ELR (cell line): ENCODE results near the gene HEATR9.

Experiments
- DNase-seq: peaks from one replicate; pipeline ENCODE4 v3.0.0-alpha.2; 2015; ENCODE audit warnings: low read depth

Gene HEATR9

DNA sequence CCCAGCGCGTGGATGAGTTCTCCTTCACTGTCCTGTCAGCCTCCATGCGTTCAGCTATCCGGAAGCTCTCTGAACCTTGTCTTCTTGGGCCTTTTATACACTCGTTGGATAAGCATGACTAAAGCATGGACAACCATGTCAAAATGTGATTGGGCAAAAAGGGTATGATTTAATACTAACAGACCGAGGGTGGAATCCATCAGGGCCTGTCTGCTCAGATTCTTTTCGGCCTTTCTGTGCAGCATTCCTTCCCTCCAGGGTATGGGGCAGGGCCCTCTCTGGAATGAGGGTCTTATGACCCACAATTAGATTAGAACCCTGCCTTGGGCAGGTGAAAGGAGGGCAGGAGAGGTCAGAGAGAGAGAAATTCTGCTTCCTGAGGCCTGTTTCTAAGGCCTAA, 25.5 kb upstream of the HEATR9 start:
- no peak for DNase-seq

GRCh38 chr17:35893751-35894150, 25.1 kb upstream of the HEATR9 start:
- DNase-seq: no peak

GRCh38 chr17:35892091-35893035, 23.7 kb upstream of the HEATR9 start:
- peak; percentile 31 for DNase-seq

- DNase-seq: no peak
Measured at GRCh38 chr17:35891269-35891668, 22.6 kb upstream of the HEATR9 start.

GRCh38 chr17:35890774-35891155, 22.1 kb upstream of the HEATR9 start:
- DNase-seq: no peak

DNA sequence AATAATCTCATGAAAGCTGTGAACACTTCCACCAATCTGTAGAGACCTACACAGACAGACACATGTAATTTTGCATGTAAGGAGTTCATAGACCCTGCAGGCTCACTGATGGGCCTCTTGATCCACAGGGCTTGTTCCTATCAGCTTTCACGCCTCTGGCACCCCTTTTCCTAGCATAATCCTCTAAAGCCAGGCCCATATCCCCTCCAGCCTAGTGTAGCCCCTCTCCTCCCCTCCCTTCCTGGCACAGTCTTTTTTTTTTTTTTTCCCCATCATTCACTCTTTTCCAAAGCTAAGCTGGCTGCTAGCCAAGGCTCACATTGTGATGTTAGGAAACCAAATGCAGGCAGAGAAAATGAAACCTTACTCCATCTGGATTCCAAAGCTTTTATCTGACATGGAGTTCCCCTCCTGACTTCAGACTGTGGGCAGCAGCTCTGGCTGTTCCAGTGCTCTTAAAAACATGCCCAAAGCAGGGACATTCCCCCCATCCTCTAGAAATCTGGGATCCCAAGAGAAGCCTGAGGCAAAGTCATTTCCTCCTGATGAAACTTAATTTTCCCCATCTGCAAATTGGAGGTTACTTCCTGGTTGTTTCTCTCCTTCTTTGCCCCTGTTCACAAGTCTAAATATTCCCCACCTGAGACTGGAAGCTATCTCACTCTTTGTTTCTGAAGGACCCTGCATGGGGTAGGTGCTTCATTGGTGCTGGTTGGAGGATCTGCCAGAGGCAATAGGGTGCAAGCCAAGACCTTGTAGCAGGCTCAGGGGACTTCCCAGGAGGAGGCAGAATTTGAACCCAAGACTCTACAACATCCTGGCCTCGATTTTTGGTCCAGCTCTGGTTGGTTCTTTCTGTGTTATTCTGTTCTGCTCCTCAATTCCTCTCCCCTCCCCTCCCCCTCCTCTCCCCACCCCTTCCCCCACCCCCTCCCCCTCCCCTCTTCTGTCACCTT, 21.4 kb upstream of the HEATR9 start:
- DNase-seq: peak; percentile 42

DNA sequence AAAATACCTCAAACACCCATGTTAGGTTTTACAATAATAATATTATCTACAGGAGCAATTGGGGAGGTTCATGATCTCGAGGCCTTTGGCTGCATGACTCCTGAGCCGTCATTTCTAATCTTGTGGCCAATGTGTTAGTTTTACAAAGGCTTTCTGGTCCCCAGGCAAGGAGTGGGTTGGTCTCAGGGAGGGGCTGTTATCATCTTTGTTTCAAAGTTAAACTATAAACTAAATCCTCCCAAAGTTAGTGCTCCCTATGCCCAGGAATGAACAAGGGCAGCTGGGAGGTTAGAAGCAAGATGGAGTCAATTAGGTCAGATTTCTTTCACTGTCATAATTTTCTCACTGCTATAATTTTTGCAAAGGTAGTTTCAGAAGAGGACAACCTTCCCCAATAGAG, 20.6 kb upstream of the HEATR9 start:
- no peak for DNase-seq

GRCh38 chr17:35879773-35880654, 11.3 kb upstream of the HEATR9 start, which contains the start of gene CCL5:
TSS of gene CCL5 (minus strand) at chr17:35880360.
- peak; percentile 48 for DNase-seq

- DNase-seq: no peak
Measured at GRCh38 chr17:35878361-35878760, 9.7 kb upstream of the HEATR9 start.

DNA sequence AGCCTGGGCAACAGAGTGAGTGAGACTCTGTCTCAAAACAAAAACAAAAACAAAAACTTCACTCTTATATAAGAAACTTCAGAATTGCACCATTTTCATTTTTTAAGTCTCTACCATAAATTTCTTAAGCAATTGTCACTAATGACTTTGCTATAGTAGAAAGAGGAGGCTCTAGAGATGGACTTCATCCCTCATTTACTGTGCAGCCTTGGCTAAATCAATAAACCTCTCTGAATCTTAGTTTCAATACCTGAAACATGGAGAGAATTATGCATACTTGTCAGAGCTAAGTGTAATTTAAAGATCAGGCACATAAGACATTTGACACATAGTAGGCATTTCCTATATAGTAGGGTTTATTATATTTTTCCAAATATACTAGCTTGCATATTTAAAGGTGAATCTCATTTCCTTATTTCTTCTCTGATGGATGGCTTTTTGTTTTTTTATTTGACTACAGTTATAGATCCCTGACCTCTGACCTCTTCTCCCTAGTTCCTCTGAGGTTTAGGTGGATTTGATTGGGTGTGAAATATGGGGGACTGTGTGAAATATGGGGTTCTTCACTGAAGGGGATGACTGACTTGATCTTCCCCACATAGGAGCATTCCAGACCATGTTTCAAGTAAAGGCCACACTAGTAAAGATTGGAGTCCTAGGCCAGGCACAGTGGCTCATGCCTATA, 8.8 kb upstream of the HEATR9 start:
- no peak for DNase-seq

DNA sequence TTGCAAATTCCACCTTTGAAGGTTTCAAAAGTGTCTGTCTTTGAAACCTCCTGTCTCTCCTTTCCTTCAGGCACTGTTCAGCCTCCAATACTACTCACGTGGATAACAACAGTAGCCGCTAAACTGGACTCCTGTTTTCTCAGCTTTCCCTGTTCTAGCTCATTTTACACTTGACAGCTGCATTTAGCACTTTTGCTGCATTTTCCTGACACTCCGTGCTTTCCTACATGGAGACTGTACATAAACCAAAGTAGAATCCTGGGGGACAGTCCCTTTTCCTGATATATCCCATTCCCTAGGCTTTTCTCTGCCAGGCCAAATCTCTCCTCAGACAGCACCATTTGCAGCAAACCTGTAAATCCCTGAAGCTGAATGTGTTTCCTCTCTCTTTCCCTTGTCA, 7.8 kb upstream of the HEATR9 start:
- no peak for DNase-seq

DNA sequence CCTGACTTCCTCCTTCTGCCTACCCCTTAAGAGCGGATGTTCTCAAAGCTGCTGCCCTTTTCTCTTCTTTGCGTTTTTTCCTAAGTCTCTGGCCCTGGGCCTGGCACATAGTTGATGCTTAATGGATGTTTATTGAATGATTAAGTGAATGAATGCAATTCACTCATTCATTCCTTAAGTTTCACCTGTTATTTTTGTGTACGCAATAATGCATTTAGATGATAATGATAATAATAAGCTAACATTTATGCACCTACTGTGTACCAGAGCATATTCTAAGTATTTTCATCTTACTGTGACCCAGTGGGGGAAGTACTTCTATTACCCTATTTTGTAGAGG, 7.1 kb upstream of the HEATR9 start:
- no peak for DNase-seq

DNA sequence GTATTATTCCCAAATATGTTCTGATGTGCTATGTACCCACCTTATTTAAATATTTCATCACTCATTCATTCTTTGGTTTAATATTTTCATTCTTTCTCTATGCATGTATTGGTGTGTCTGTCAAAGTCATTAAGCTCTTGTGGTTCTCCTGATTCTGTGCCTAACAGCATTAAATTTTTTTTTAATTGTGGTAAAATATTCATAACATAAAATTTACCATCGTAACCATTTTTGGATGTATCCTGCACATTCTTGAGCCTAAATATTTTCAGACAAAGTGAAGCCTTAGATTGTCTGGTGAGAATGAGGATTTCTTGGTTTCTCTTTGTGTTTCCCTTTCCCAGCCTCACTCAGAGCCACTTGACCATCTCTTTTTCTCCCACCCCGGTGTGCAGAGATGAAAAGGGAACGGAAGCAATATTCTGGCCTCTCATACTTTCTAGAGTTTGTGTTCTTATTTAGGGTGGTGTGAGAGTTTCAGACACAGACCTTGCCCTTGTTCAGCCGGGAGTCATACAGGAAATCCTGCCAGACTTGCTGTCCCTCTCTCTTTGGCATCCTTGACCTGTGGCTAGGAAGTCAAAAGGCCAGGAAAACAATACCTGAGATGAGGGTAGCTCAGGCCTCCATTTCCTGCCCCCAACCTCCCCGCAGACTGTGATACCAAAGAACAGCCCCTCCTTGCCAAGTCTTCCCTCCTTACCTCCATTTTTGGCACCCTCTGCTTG, 6.5 kb upstream of the HEATR9 start:
- DNase-seq: no peak

GRCh38 chr17:35872196-35872980, 3.7 kb upstream of the HEATR9 start:
- no peak for DNase-seq

DNA sequence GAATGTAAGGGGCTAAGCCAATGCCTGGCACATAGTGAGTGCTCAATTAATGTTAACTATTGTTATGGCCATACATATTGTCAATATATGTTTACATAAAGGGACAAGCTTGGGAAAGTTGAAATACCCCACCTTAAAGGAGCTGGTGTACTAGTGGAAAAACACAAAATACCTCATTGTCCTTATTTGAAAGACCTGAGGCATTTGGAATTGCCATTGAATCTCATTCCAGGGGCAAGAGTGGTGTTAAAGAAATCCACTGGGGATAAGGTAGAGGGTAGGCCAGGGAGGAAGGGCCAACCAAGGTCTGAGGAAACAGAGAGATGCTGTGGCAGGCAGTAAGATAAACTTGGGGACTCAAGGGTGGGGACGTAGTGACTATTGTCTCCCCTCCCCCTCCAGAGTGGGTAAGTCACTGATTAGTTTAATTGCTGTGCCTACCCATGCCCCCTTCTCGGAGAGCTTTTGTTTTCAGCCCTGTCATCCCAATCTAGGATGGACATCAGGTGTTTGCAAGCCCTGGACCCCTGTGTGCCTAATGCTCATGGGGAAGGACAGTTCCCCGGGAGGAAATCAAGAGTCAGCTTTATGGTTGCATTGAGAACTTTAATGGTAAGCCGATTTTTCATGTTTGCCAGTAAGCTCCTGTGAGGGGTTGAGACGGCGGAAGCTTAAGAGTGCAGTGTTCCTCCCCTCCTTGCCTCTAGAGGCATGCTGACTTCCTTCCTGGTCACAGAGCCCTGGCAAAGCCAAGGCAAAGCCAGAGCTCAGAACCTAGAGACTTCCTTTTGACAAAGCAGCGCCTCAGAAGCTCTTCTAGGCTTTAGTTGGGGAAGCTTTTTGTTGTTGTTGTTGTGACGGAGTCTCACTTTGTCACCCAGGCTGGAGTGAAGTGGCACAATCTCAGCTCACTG, 2.5 kb upstream of the HEATR9 start:
- no peak for DNase-seq

- DNase-seq: no peak
Measured at GRCh38 chr17:35867574-35867973, 1.1 kb downstream of the HEATR9 start.

DNA sequence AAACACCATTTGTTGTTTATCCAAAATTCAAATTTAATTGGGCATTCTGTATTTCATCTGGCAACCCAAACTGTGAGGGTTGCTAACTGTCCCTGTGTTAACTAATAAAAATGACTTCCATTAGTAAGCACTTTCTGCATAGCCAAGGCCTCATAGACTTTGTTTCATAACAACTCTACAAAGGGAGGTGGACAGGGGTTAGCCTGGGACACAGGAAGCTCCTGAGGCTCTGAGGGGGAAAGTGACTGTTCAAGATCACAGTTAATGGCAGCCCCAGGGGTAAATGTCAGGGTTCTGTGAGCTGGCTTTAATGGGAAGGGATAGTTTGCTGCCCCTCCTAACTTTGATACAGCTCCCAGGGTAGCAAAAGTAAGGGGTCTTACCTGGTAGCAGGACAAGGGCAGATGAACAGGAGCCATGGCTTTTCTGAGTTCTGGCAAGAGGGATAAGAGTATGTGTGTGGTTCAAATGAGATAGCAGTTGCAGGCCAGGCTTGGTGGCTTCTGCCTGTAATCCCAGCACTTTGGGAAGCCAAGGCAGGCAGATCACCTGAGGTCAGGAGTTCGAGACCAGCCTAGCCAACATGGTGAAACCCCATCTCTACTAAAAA, 2.2 kb downstream of the HEATR9 start:
- peak; percentile 20 for DNase-seq
